H7 (cell line): ENCODE measurements around the gene HIVEP2. TPM values are rescaled to one million over a fixed set of nuclear protein-coding genes. Genes with fewer than 3 reads are reported as not detected.

Experiments
- DNase-seq: peaks from one replicate; pipeline ENCODE4 v3.0.0; 2012
- H3K27me3 ChIP-seq: 2 replicates; pipeline ENCODE4 v1.6.0; 2011; ENCODE audit warnings: mild to moderate bottlenecking, low read length; ENCODE audit not compliant: control insufficient read depth, insufficient read depth
- H3K36me3 ChIP-seq: replicated peaks from 2 replicates; pipeline ENCODE4 v1.5.1; 2011; ENCODE audit warnings: low read length; ENCODE audit not compliant: control insufficient read depth, insufficient read depth
- H3K4me3 ChIP-seq: 2 replicates; pipeline ENCODE4 v1.5.1; 2011; ENCODE audit warnings: low read depth, mild to moderate bottlenecking, control low read depth, low read length, moderate library complexity; ENCODE audit not compliant: insufficient read depth
- total RNA-seq: library from RNA; depleted of rRNA; stranded (reverse); fragments of >200 nt; shearing (Covaris generic); gene quantifications from 2 replicates; pipeline ENCODE4 v1.2.3, GENCODE V29; 2014

Gene HIVEP2
- total RNA-seq, 1 experiment from 2014 or later, result 4.1 TPM

DNA sequence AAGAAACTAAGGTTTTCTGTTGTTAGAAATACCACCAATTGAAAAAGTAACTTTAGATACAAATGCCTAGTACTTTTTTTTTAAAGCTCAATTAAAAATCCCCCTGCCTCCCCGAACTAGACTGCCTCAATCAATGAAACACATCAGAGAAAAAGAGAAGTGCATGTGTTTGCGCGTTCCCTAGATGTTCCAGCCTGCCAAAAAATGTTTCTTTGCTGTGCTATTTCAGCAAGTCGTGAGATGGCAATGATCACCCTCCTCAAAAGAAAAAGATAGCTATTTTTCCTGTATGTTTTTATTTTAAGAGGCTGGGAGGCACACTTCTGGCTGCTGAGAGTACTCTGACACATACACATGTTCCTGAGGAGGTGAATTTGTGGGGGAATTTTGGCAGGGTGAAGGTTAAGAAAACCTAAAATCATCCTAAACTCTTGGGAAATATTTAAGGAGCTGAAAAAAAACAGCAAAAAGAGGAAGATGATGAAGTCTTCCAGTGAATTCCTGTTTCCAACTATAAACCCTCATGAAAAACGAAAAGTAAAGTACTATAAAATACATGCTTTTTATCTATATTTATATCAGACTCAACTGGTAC, 114.8 kb downstream of the HIVEP2 start:
- H3K27me3 ChIP-seq, result no peaks in the 10 kb centered on the region
- no peak overlapping the region for H3K4me3 ChIP-seq
- DNase-seq, result no peak
- no peaks in the 10 kb centered on the region for H3K36me3 ChIP-seq

DNA sequence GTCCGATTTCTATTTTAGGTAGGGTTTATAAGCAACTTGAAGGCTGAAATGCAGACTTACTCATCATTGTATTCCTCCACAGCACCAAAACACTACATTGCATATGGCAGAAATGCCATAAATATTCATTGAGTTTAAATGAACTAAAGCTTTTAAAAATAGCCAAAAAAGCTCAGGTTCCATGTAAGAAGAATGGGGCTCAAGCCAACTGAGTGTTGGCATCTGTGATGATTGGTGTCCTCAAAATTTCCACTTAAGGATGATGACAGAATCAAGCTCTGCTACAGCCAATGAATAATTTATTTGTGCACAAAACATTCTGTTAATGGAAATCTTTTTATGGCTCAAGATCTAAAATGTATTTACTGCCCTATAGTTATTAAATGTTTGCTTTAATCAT, 115.4 kb downstream of the HIVEP2 start:
- no peaks in the 10 kb centered on the region for H3K27me3 ChIP-seq
- no peaks in the 10 kb centered on the region for H3K36me3 ChIP-seq
- no peak for DNase-seq
- H3K4me3 ChIP-seq, result no peak overlapping the region

DNA sequence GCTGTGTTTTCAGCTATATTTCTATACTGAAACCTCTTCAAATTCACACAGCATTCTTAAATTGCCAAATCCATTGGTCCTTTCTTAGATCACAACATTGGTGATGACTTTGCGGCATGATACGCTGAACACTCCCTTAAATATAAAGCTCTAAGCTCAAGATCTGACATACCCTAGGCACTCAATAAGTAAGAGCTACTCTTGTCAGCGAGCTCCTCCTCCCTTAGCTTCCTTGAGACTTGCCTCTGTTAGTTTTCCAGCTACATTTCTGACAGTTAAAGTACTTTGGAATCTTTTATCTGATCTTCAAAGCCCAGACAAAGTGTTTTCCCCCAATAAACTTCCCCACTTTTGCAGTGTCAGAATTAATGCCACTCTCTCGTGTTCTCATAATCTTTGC, 117.0 kb downstream of the HIVEP2 start:
- DNase-seq, result no peak

DNA sequence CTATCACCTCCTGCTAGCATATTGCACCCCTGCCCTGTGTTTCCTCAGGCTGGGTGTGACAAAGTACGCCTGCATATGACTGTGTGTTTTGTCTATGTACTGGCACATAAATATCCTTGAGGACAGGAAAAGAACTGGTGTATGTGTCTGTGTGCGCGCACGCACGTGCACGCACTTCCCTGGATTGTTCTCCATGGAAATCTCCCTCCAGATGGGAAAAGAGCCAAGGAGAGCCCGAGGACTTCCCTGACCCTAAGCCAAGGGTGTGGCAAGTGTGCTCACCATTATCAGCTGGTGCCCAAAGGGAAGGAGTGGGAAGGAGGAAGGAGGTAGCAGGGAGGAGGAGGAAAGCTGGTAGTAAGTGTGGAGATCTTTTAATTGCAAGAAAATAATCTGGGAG, 117.6 kb downstream of the HIVEP2 start:
- no peaks in the 10 kb centered on the region for H3K36me3 ChIP-seq
- DNase-seq, result no peak
- H3K4me3 ChIP-seq, result no peak overlapping the region
- H3K27me3 ChIP-seq, result no peaks in the 10 kb centered on the region

More for the DNA sequence above, 117.0 kb downstream of the HIVEP2 start:
- H3K36me3 ChIP-seq, result no peaks in the 10 kb centered on the region
- H3K27me3 ChIP-seq, result no peaks in the 10 kb centered on the region
- no peak overlapping the region for H3K4me3 ChIP-seq

DNA sequence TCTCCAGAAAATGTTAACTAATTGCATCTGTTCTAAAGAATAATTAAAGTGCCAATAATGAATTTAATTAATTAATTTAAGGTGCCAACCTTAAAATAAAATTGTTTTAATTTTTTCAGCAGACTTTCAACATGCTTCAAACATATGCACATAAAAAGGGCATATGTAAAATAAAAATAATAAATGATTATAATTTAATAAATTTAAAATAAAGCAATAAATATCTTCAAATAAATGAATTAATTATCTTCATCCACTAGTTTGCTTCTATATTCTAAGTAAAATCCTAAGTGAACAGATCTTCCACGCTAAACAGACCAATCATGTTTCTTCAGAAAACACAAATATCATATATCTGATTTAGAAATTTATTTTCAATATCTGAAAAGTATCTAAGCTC, 119.2 kb downstream of the HIVEP2 start:
- no peak for DNase-seq
- no peak overlapping the region for H3K4me3 ChIP-seq
- no peaks in the 10 kb centered on the region for H3K27me3 ChIP-seq
- no peaks in the 10 kb centered on the region for H3K36me3 ChIP-seq

DNA sequence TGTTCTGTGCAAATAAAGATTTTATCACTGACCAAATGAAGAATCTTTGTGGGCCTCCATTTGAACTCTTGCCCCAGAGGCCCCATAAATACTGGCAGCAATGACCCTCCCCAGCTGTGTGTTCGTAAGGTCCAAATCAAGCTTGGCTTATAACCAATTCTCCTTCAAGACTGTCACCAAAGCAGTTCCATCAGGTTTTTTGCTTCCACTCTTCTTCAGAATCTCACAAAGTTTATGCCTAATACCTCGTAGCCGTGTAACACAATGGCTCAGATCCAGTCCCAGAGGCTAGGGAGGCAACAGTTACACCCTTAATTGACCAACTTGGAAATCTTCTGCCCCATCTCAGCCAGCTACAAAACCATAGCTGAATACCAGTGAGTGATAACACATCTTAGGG, 120.5 kb downstream of the HIVEP2 start:
- no peaks in the 10 kb centered on the region for H3K27me3 ChIP-seq
- H3K4me3 ChIP-seq, result no peak overlapping the region
- no peaks in the 10 kb centered on the region for H3K36me3 ChIP-seq
- DNase-seq, result no peak

DNA sequence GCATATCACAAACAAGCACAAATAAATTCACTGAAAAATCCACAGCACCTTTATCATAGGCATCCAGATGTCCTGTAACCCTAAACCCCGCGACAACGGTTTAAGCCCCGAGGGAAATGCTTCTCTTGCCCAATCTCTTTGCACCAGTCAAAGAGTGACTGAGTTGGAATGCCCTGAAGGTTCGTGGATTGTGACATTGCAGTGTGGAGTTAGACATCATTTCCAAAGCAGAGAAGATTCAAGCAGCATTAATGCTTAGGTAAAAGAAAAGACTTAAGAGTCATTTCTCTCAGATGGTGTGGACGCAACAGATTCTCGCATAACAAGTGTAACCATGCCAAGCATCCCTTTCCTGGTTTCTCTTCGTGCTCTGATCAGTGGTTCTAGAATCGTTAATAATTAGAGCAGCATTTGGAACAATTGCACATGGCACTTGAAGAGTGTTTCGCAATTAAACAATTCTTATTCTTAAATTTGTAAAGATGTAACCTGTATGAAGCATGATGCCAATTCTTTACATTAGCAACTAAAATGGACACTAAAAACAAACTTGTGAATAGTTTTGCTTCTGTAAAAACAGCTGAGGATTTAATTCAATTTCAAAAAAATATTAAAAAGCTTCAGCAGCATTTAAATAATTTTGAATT, 121.6 kb downstream of the HIVEP2 start:
- H3K4me3 ChIP-seq, result no peak overlapping the region
- no peaks in the 10 kb centered on the region for H3K27me3 ChIP-seq
- no peaks in the 10 kb centered on the region for H3K36me3 ChIP-seq
- DNase-seq, result no peak

DNA sequence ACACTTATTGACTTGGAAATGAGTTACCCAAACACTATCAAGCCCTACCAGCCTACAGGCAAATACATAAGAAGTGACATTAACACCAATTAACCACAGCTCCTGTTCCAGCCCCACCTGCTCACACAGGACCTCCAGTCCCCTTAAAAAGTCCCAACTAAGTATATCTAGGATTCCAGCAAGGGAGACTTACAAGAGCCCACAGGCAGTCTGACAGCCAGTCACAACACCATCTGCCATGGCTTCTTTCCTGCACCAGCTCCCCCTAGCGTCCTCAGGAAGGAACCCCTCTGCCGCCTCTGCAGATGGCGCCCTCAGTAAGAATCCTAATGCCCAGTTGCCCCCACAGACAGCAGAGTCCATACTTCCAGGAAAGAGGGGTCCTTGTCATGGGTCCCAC, 122.1 kb downstream of the HIVEP2 start:
- peak; percentile 49 for DNase-seq
- Histone ChIP-seq H3K27me3 (no peaks in the 10 kb centered on the region), H3K36me3 (no peaks in the 10 kb centered on the region), H3K4me3 (no peak overlapping the region)

DNA sequence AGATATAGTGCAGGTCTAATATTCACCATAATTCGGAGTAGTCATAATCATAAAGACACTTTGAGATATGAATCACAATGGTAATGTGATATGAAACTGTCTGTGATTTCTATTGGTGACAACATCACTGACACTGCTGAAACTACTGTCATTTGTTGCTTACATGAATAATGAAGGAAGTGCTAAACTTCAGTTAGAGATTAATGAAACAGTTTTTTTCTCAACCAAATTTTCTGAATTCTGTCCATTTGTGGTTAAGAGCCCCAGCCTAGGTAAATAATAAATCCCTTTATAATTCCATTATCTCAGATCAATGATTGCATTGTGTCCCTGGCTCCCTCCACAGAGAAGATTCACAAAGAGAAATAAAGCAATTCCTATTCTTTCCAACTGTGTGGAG, 122.6 kb downstream of the HIVEP2 start:
- no peaks in the 10 kb centered on the region for H3K36me3 ChIP-seq
- no peak for DNase-seq
- H3K4me3 ChIP-seq, result no peak overlapping the region
- H3K27me3 ChIP-seq, result no peaks in the 10 kb centered on the region

DNA sequence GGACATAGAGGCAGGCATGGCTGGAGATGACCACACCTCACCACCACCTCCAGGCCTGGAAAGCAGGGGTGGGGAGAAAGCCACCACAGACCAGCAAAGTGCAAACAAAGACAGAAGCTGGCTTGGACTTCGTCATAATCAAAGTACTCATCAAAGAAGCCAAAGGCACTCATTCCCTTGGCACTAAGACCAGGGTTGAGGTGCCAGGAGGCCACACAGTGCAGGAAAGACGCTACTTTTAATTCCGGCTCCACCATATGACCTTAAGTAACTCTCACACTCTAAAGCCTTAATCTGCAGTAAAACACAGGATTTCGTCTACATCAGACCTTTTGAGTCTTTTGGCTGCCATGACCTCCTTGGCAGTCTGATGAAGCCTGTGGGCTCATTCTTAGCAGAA, 123.1 kb downstream of the HIVEP2 start:
- no peak overlapping the region for H3K4me3 ChIP-seq
- H3K36me3 ChIP-seq, result no peaks in the 10 kb centered on the region
- H3K27me3 ChIP-seq, result no peaks in the 10 kb centered on the region
- no peak for DNase-seq

DNA sequence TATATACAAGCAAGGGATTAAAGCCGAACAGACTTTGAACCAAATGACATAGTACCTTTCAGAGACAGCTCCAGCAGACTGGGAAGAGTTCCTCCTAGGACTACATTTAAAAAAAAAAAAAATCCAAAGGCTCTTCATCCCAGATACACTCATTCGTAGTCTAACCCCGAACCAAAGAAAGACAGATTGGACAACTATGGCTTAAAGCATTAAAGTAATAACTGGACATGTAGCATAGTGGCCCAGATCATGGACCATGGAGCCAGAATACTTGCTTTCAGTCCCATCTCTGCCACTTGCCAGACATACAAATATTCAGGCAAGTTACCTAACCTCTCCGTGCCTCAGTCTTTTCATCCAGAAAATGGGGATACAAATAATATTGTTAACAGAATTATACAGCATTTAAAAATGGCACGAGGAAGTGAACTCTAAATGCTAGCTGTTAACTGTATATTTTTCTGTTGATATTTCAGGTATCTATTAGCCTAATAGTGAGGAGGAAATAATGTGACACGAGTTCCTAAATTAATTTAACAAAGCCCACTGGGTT, 123.7 kb downstream of the HIVEP2 start:
- Histone ChIP-seq H3K27me3 (no peaks in the 10 kb centered on the region), H3K4me3 (no peak overlapping the region), H3K36me3 (no peaks in the 10 kb centered on the region)
- DNase-seq, result no peak

DNA sequence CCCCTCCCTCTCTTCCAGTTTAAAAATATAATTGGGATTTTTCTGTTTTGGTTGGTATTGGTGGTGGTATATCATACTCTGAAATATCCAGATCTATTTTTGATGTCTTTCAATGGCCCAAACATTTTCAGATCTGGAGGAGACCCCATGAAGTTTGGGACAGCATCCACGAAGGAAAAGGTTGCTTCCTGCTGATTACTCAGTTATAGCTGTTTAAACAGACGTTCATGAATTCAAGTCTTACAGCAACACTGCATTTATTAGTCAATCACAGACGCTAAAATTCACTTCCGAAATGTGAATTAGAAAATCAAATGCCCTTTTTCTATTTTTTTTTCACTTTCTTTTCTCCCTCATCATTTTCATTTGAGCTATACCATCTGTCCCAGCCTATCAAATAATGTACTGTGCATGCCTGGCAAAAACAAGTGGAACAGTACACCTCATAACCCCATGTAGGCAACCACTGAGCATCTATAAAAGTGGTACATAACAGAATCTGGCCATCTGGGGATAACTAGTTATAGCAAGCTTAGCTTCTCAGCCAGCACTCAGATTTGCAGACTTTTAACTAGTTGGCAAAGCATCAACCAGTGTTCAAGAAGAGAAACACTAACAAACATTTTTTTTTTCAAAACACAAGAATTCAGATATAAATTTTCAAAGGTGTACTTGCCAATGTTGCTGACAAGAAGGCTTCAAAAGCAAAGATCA, 124.5 kb downstream of the HIVEP2 start:
- no peak for DNase-seq
- no peaks in the 10 kb centered on the region for H3K27me3 ChIP-seq
- no peaks in the 10 kb centered on the region for H3K36me3 ChIP-seq
- no peak overlapping the region for H3K4me3 ChIP-seq

DNA sequence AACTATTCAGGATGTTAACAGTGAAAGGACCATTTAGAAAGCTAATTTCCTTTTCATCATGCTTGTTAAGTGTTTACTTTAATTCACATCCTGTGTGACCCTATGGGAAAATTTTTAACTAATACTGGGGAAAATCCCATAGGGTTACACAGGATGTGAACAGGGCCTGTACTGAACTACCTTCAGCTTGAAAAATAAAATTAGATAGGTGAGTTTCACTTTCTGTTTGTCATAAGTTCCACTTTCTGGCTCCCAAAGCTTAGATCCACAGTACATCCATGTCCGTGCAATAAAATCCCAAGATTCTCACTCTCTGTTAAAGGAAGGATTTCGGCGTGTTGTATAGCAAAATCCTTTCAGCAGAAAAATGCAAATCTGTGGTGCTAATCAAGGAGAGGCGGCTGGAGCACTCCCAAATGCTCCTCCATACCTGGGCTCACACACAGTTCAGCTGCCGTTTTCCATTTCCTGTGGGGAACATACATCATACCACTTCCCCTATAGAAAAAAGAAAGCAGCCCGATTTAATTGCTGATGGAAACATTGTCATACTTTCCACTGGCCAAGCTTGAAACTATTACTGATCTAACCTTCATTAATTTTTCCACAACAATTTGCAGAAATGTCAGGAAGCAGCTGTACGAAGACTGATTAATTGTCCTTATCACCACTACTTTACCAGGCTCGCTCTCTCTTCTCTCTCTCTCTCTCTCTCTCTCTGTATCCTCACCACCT, 125.2 kb downstream of the HIVEP2 start:
- Histone ChIP-seq H3K36me3 (no peaks in the 10 kb centered on the region), H3K27me3 (no peaks in the 10 kb centered on the region), H3K4me3 (no peak overlapping the region)
- DNase-seq, result no peak

DNA sequence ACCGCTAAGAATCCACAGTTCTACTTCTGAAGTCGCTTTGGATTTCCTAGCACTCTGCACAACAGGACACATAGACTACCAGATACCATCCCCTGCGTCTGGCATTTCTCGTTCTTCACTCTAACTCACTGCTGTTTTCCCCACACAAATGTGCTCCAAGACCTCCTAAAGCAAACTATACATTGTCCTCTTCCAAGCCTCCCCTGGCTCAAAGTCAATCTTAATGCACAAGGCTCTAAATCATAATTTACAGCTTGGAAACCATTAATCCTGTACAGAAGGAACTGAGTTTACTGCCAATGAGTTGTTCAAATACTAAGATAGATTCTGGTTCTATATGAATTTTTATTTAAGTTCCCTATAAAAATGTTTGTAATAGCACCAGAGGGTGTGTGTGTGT, 128.5 kb downstream of the HIVEP2 start:
- DNase-seq, result no peak
- Histone ChIP-seq H3K27me3 (no peaks in the 10 kb centered on the region), H3K4me3 (no peak overlapping the region), H3K36me3 (no peaks in the 10 kb centered on the region)
